GM13976 (cell line): Measurements from ENCODE around the gene ANKMY1.

Experiments used
- DNase-seq: peaks from one replicate; pipeline ENCODE4 v3.0.0; 2012; ENCODE audit warnings: low spot score
- in situ Hi-C: fragments of 300-500 bp; cut with MboI; formaldehyde crosslinking; loops from one replicate; pipeline ENCODE4 v1.12.0; 2022; ENCODE audit warnings: low sequenced_read_pairs, mixed read lengths, inconsistent platforms; ENCODE audit not compliant: unreplicated experiment
- TF ChIP-seq, protein P1 (sequence below): IDR thresholded peaks from 2 replicates; pipeline ENCODE4 v1.5.1; 2012; ENCODE audit warnings: borderline replicate concordance, mild to moderate bottlenecking; ENCODE audit not compliant: insufficient read depth; ENCODE audit errors: extremely low read depth, missing control alignments, control extremely low read depth

ANKMY1 gene

GRCh38 chr2:240603081-240603835 lies 45.5 kb upstream of the ANKMY1 start:
- TF ChIP-seq, protein P1, sequence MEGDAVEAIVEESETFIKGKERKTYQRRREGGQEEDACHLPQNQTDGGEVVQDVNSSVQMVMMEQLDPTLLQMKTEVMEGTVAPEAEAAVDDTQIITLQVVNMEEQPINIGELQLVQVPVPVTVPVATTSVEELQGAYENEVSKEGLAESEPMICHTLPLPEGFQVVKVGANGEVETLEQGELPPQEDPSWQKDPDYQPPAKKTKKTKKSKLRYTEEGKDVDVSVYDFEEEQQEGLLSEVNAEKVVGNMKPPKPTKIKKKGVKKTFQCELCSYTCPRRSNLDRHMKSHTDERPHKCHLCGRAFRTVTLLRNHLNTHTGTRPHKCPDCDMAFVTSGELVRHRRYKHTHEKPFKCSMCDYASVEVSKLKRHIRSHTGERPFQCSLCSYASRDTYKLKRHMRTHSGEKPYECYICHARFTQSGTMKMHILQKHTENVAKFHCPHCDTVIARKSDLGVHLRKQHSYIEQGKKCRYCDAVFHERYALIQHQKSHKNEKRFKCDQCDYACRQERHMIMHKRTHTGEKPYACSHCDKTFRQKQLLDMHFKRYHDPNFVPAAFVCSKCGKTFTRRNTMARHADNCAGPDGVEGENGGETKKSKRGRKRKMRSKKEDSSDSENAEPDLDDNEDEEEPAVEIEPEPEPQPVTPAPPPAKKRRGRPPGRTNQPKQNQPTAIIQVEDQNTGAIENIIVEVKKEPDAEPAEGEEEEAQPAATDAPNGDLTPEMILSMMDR = no peak
- in situ Hi-C loops = no loop called here
- no peak for DNase-seq

DNA sequence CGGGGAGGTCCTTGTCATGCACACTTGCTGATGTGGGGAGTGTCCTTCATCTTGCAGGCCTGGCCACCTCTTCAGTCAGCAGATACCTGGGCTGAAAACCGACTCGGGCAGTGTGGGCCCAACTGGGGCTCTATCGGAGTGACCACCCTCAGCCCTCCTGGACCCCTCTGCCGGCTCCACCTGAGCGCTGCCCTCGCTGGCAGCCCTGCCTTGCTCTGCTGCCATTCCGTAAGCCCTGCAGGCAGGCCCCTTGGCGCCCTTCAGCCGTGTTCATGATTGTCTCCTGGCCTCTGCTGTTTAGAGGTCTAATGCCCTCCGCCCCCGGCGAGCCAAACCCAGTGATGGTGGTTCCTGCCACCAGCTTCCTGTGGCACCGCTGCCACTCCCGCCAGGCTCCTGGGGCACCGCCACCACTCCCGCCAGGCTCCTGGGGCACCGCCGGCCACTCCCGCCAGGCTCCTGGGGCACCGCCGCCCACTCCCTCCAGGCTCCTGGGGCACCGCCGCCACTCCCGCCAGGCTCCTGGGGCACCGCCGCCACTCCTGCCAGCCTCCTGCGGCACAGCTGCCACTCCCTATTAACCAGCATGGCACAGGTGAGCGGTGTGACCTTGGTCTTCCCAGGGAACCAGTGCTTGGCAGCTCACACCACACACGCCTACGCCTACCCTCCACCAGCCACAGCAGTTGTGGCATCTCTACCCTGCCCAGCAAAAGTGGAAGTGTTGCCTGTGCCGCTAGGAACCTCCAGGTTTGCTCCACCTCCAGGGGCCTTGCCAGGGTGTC lies 44.7 kb upstream of the ANKMY1 start:
- in situ Hi-C loops = no loop called here
- TF ChIP-seq, protein P1 = no peak
- no peak for DNase-seq

- in situ Hi-C loops = no loop called here
- no peak for DNase-seq
- TF ChIP-seq, protein P1 = no peak
These were observed 44.0 kb upstream of the ANKMY1 start for GRCh38 chr2:240601831-240602160.

- TF ChIP-seq, protein P1 = no peak
- in situ Hi-C loops = no loop called here
- DNase-seq = no peak
These were observed 43.5 kb upstream of the ANKMY1 start for GRCh38 chr2:240601061-240601830.

- TF ChIP-seq, protein P1 = no peak
- in situ Hi-C loops = no loop called here
- DNase-seq = no peak
These were observed 42.7 kb upstream of the ANKMY1 start for GRCh38 chr2:240600451-240600961.

GRCh38 chr2:240599141-240599583 lies 41.4 kb upstream of the ANKMY1 start:
- in situ Hi-C loops = no loop called here
- DNase-seq = no peak
- TF ChIP-seq, protein P1 = no peak
